ENCODE measurements around the gene NAGLU.

The NAGLU gene

GRCh38 chr17:42536048-42536371 lies at the start of gene NAGLU:
TSS of gene NAGLU (plus strand) at chr17:42536241. CDS start at chr17:42536273, 32 bp downstream.
- peak; percentile 81 for DNase-seq (ENCODE audit: low spot score)

- DNase-seq (ENCODE audit: low spot score) = no peak
Observed at GRCh38 chr17:42488032-42488431, 48.0 kb upstream of the NAGLU start.

GRCh38 chr17:42493319-42493718 lies 42.7 kb upstream of the NAGLU start:
- DNase-seq (ENCODE audit: low spot score) = no peak

- no peak for DNase-seq (ENCODE audit: low spot score)
Observed at GRCh38 chr17:42494673-42495072, 41.4 kb upstream of the NAGLU start.

- no peak for DNase-seq (ENCODE audit: low spot score)
Observed at GRCh38 chr17:42498828-42499227, 37.2 kb upstream of the NAGLU start.

GRCh38 chr17:42502091-42502490 lies 34.0 kb upstream of the NAGLU start:
- no peak for DNase-seq (ENCODE audit: low spot score)

GRCh38 chr17:42502926-42503325 lies 33.1 kb upstream of the NAGLU start:
- no peak for DNase-seq (ENCODE audit: low spot score)

GRCh38 chr17:42507671-42508070 lies 28.4 kb upstream of the NAGLU start:
- DNase-seq (ENCODE audit: low spot score) = no peak

- no peak for DNase-seq (ENCODE audit: low spot score)
Observed at GRCh38 chr17:42508426-42509165, 27.4 kb upstream of the NAGLU start.

GRCh38 chr17:42509409-42509808 lies 26.6 kb upstream of the NAGLU start:
- no peak for DNase-seq (ENCODE audit: low spot score)

GRCh38 chr17:42509841-42510240 lies 26.2 kb upstream of the NAGLU start:
- no peak for DNase-seq (ENCODE audit: low spot score)

GRCh38 chr17:42512246-42512645 lies 23.8 kb upstream of the NAGLU start:
- DNase-seq (ENCODE audit: low spot score) = no peak

GRCh38 chr17:42512733-42513251 lies 23.2 kb upstream of the NAGLU start:
- DNase-seq (ENCODE audit: low spot score) = no peak

GRCh38 chr17:42513686-42514085 lies 22.4 kb upstream of the NAGLU start:
- no peak for DNase-seq (ENCODE audit: low spot score)

- no peak for DNase-seq (ENCODE audit: low spot score)
Observed at GRCh38 chr17:42514279-42514678, 21.8 kb upstream of the NAGLU start.

- no peak for DNase-seq (ENCODE audit: low spot score)
Observed at GRCh38 chr17:42514867-42515266, 21.2 kb upstream of the NAGLU start.

GRCh38 chr17:42517516-42517915 lies 18.5 kb upstream of the NAGLU start:
- DNase-seq (ENCODE audit: low spot score) = peak; percentile 72

- DNase-seq (ENCODE audit: low spot score) = peak; percentile 58
Observed at GRCh38 chr17:42518046-42518754, 17.8 kb upstream of the NAGLU start.

- peak; percentile 64 for DNase-seq (ENCODE audit: low spot score)
Observed at GRCh38 chr17:42518755-42519545, 17.1 kb upstream of the NAGLU start.

GRCh38 chr17:42519546-42520491 lies 16.2 kb upstream of the NAGLU start:
- DNase-seq (ENCODE audit: low spot score) = peak; percentile 71

- DNase-seq (ENCODE audit: low spot score) = no peak
Observed at GRCh38 chr17:42520540-42520951, 15.5 kb upstream of the NAGLU start.

- DNase-seq (ENCODE audit: low spot score) = no peak
Observed at GRCh38 chr17:42521036-42521435, 15.0 kb upstream of the NAGLU start.
